ENCODE measurements around the gene SH2D5.

The SH2D5 gene

GRCh38 chr1:20713440-20713839, 19.1 kb downstream of the SH2D5 start:
- no peak for FAIRE-seq

DNA sequence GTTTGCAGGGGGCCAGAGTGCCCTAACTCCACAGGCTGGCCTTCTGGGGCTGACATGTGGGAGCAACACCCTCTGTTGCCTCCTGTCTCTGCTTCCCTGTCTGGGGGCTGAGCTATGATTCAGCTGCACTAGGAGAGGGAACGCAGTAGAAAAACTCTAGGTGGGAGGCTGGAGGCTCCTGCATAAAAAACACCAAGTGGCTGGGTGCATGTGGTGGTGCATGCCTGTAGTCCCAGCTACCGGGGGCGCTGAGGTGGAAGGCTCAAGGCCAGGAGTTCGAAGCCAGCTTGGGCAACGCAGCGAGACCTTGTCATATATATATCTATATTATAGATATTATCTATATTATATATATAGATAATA, 20.3 kb downstream of the SH2D5 start:
- no peak for FAIRE-seq

- FAIRE-seq: no peak
These were observed 21.0 kb downstream of the SH2D5 start for GRCh38 chr1:20711285-20712214.

DNA sequence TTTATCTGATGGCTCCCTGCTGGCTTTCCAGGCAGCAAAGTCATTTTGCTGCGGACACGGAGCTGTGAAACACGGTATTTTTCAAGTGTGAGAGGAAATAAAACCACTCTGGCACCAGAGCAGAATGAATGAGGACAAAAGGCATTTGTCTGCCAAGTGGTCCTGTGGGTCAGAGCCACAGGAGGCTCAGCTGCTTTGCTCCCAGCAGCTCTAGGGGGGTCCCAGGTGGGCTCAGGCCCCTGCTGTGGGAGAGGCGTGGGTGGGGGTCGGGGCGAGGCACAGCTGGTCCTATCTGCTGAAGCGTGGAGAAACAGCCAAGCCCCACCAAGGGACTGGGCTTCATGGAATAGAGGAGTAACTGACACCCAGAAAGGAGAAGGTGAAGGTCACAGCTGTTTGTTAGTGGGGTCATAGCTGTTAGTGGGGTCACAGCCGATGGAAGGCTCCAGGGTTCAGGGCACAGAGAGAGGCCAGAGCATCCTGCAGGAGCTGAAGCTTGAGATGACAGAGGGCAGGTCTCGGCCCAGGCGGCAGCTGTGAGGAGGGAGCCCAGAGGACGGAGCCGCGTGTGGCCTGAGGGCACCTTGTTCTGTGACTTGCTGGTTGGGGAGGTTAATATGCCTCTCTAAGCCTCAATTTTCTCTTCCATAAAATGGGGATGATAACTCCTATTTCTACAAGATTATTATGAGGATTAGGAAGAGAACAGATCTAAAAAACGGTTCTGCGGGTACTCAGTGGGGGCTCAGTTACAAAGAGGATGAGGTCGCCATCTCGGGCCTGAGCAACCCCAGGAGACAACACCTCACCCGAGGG, 21.8 kb downstream of the SH2D5 start:
- FAIRE-seq: no peak

- no peak for FAIRE-seq
These were observed 22.6 kb downstream of the SH2D5 start for GRCh38 chr1:20709868-20710267.

GRCh38 chr1:20708891-20709290, 23.6 kb downstream of the SH2D5 start:
- no peak for FAIRE-seq

DNA sequence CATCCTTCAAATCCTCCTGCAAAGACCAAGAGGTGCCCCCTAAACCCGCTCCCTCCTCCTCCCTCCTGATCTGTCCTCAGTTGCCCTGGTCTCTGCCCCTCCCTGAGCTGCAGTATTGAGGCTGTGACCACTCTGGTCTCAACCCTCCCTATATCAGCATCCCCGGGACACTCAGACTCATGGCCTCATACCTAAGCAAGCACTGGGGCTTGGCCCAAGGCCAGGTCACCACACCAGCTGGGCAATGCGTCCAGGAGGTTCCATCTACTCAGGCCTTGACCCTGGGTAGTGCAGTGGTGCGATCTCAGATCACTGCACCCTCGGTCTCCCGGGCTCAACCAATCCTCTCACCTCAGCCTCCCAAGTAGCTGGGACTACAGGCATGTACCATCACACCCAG, 24.4 kb downstream of the SH2D5 start:
- FAIRE-seq: no peak

GRCh38 chr1:20706841-20707240, 25.7 kb downstream of the SH2D5 start:
- FAIRE-seq: no peak

GRCh38 chr1:20705203-20705755, 27.2 kb downstream of the SH2D5 start:
- no peak for FAIRE-seq

- no peak for FAIRE-seq
These were observed 27.9 kb downstream of the SH2D5 start for GRCh38 chr1:20704390-20705202.

- no peak for FAIRE-seq
These were observed 29.3 kb downstream of the SH2D5 start for GRCh38 chr1:20703124-20703756.

DNA sequence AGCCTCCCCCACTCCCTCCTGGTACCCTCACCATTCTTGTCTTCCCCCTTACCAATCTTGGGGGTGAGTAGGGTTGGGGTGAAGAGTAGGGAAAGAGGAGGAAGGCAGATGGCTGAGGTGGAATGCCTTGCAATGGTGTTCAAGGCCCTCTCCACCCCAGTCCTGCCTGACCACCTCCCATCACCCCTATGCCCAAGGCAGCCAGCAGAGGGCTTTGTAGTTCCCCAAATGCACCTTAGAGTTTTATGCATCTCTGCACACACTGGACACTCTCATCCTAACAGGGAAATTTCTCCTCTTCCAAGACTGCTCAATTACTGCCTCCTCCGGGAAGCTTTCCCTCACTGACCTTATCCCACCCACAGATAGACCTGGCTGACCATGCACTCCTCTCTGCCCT, 30.1 kb downstream of the SH2D5 start:
- no peak for FAIRE-seq

GRCh38 chr1:20701847-20702246, 30.7 kb downstream of the SH2D5 start:
- FAIRE-seq: no peak

GRCh38 chr1:20701446-20701845, 31.1 kb downstream of the SH2D5 start:
- FAIRE-seq: no peak

GRCh38 chr1:20700636-20701215, 31.8 kb downstream of the SH2D5 start:
- no peak for FAIRE-seq

GRCh38 chr1:20699558-20699957, 32.9 kb downstream of the SH2D5 start:
- FAIRE-seq: no peak

DNA sequence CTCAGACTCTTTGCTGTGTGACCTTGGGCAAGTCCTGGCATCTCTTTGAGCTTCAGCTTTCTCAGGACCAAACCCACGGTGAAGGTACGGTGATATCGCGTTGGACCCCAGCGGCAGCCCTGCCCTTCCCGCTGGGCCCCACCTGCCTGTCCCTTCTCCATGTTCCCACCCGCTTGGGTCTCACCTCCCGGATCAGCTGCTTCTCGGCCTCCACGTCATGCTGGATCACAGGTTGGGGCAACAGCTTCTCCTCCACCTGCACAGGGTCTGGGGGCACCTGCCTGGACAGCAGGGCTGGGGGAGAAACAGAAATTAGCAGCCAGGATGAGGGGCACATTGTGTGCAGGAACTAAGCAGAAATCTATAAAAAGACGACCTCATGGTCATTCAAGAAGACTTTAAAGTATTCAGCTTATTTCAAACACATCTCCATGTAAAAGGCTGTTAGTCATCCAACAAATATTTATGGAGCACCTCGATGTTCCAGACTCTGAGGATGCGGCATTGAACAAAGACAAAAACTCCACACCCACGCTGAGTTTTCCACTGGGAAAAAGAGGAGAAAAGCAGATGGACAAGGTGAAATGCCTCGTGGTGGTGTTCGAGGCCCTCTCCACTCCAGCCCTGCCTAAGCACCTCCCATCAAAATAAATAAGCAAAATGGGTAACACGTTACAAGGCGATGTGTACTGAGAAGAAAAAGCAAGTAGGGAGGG, 34.1 kb downstream of the SH2D5 start:
- FAIRE-seq: no peak

DNA sequence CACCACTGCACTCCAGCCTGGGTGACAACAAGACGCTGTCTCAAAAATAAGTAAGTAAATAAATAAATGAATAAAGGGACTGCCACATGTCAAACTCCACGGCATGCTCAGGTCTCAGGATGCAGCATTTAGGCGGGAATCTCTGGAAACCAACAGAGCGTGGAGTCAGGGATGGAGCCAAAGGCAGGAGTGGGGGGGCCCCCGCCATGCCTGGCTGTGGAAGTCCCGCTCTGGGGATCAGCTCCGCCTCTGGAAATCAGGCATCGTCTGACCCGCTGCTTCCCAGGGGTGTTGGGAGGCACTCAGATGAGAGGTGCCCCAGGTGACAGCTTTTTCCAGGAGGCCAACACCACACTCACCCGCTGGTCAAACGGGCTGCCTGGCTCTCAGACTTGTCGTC, 34.9 kb downstream of the SH2D5 start:
- FAIRE-seq: no peak

DNA sequence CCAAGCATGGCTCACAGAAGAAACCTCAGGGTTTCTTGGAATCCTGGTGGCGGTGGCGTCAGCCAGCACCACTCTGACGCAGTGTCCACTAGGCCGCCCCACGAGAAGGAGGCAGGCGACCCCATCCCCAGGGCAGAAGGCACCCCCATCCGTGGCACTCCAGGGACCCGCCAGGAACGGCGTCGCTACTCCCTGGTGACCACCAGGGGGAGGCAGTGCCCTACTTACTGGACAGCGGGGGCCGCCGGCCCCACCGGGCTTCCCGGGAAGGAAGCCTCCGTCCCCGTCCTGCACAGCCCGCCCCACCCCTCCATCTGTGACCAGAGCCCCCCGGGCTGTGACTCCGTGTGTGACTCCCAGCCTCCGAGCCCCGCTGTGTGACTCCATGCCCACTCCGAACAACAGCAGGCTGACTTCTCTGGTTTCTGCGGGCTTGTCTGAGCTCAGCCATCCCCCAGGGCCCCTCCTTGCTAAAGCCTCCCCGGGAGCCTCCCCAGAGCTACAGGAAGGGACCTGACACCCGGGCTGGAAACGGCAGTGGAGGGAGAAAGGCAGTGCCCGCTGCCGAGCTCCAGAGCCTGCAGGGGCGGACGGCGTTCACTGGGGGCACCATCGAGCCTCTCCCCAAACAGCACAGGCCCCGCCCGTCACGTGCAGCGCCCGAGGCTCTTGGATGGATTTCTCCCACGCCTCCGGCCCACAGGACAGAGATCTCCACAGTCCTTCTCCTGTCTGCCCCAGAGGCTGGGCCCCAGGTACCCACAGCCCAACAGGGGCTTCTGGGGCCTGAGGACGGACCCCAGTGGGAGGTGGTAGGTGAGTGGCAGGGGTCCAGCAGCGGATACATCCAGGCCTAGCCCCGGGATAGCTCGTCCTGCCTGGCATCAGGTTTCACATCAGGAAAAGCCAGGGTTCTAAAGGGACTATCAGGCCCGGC, 35.8 kb downstream of the SH2D5 start:
- FAIRE-seq: no peak

- FAIRE-seq: no peak
These were observed 37.0 kb downstream of the SH2D5 start for GRCh38 chr1:20695515-20695914.
